MM.1S (cell line): ENCODE results near the gene S1PR2.

Source experiments
- DNase-seq: peaks from one replicate; pipeline ENCODE4 v3.0.0-alpha.2; 2015
- H2AFZ ChIP-seq: fragments of 300-600 bp; sonication (generic); 2 replicates; pipeline ENCODE4 v1.6.0; 2016; ENCODE audit warnings: antibody characterized with exemption, low read length
- H3F3A ChIP-seq: fragments of 300-600 bp; sonication (generic); 2 replicates; pipeline ENCODE4 v1.6.1; 2016; ENCODE audit warnings: mild to moderate bottlenecking, antibody characterized with exemption, low read length, moderate library complexity, mixed read lengths; ENCODE audit not compliant: insufficient read depth
- H3K27ac ChIP-seq: fragments of 300-600 bp; sonication (generic); 2 replicates; pipeline ENCODE4 v1.5.1; 2016; ENCODE audit warnings: mild to moderate bottlenecking, low read length
- H3K27me3 ChIP-seq: fragments of 300-600 bp; sonication (generic); replicated peaks from 2 replicates; pipeline ENCODE4 v1.6.0; 2016; ENCODE audit warnings: low read length; ENCODE audit not compliant: insufficient read depth
- H3K36me3 ChIP-seq: fragments of 300-600 bp; sonication (generic); replicated peaks from 2 replicates; pipeline ENCODE4 v1.6.1; 2016; ENCODE audit warnings: mild to moderate bottlenecking, low read length, mixed read lengths; ENCODE audit not compliant: insufficient read depth
- H3K4me1 ChIP-seq: fragments of 300-600 bp; sonication (generic); 2 replicates; pipeline ENCODE4 v1.6.1; 2016; ENCODE audit warnings: low read length, mixed read lengths
- H3K4me2 ChIP-seq: fragments of 300-600 bp; sonication (generic); 2 replicates; pipeline ENCODE4 v1.6.0; 2016; ENCODE audit warnings: low read depth, low read length
- H3K4me3 ChIP-seq: fragments of 300-600 bp; sonication (generic); 2 replicates; pipeline ENCODE4 v1.5.1; 2016; ENCODE audit warnings: low read length, mixed read lengths
- H3K79me2 ChIP-seq: fragments of 300-600 bp; sonication (generic); 2 replicates; pipeline ENCODE4 v1.6.1; 2016; ENCODE audit warnings: mixed run types, low read length, mixed read lengths
- H3K9ac ChIP-seq: fragments of 300-600 bp; sonication (generic); 2 replicates; pipeline ENCODE4 v1.6.1; 2016; ENCODE audit warnings: low read length, mixed read lengths
- H3K9me2 ChIP-seq: fragments of 300-600 bp; sonication (generic); replicated peaks from 2 replicates; pipeline ENCODE4 v1.6.1; 2016; ENCODE audit warnings: mild to moderate bottlenecking, low read length, mixed read lengths; ENCODE audit not compliant: insufficient read depth
- H3K9me3 ChIP-seq: fragments of 300-600 bp; sonication (generic); replicated peaks from 2 replicates; pipeline ENCODE4 v1.6.1; 2016; ENCODE audit warnings: mild to moderate bottlenecking, low read length, mixed read lengths; ENCODE audit not compliant: insufficient read depth
- H4K20me1 ChIP-seq: fragments of 300-600 bp; sonication (generic); 2 replicates; pipeline ENCODE4 v1.6.1; 2016; ENCODE audit warnings: mild to moderate bottlenecking, low read length, moderate library complexity, mixed read lengths; ENCODE audit not compliant: insufficient read depth
- CTCF ChIP-seq: fragments of 300-600 bp; sonication (generic); IDR thresholded peaks from 2 replicates; pipeline ENCODE4 v1.5.1; 2016; ENCODE audit warnings: antibody characterized with exemption, low read length, mixed read lengths
- EZH2 ChIP-seq: fragments of 300-600 bp; sonication (generic); optimal IDR thresholded peaks from 2 replicates; pipeline ENCODE3; 2017; ENCODE audit warnings: low read depth, mild to moderate bottlenecking, antibody characterized with exemption, low read length, mixed read lengths
- EZH2phosphoT487 ChIP-seq: fragments of 300-600 bp; sonication (generic); IDR thresholded peaks from 2 replicates; pipeline ENCODE4 v1.6.1; 2018; ENCODE audit warnings: antibody characterized with exemption, low read length

Gene S1PR2

DNA sequence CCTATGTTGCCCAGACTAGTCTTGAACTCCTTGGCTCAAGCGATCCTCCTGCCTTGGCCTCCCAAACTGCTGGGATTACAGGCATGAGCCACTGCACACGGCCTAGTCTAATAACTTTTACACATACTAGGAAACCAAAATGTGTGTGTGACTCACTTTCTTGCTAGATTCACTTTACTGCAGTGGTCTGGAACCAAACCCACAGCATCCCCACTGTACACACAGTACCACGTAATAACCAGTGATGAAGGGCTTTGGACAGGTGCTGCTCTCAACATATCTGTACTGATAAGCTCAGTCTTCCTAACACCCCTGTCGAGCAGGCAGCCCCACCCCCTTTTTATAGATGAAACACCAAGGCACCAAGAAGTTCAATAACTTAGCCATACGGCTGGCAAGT lies 41.5 kb downstream of the S1PR2 start:
- TF ChIP-seq EZH2 (no peak), EZH2phosphoT487 (no peak), CTCF (no peak)
- H3K9ac ChIP-seq = no peak overlapping the region
- no peaks in the 10 kb centered on the region for H3F3A ChIP-seq
- H3K4me1 ChIP-seq = no peaks in the 10 kb centered on the region; the same call in 1 of the 2 replicates
- H2AFZ ChIP-seq = no peak overlapping the region
- H4K20me1 ChIP-seq = peaks cover 56% of the 10 kb centered on the region
- no peaks in the 10 kb centered on the region; the same call in 1 of the 2 replicates for H3K36me3 ChIP-seq
- H3K79me2 ChIP-seq = peaks cover 99% of the 10 kb centered on the region
- H3K9me3 ChIP-seq = no peaks in the 10 kb centered on the region
- H3K4me2 ChIP-seq = no peak overlapping the region
- no peak overlapping the region for H3K27ac ChIP-seq
- no peaks in the 10 kb centered on the region for H3K9me2 ChIP-seq
- no peak overlapping the region for H3K4me3 ChIP-seq
- H3K27me3 ChIP-seq = no peaks in the 10 kb centered on the region
- no peak for DNase-seq

DNA sequence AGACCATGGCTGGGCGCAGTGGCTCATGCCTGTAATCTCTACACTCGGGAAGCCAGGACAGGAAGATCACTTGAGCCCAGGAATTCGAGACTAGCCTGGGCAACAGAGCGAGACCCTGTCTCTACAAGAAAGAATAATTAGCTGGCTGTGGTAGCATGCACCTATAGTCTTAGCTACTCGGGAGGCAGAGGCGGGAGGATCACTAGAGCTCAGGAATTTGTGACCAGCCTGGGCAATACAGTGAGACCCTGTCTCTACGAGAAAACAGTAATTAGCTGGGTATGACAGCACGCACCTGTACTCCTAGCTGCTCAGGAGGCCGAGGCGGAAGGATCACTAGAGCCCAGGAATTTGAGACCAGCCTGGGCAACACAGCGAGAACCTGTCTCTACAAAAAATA lies 43.8 kb downstream of the S1PR2 start:
- no peak overlapping the region for H3K9ac ChIP-seq
- peaks cover 96% of the 10 kb centered on the region for H3K79me2 ChIP-seq
- no peak overlapping the region for H3K27ac ChIP-seq
- TF ChIP-seq CTCF (no peak), EZH2 (no peak)
- no peak overlapping the region for H3K4me2 ChIP-seq
- no peaks in the 10 kb centered on the region for H3K9me3 ChIP-seq
- no peak overlapping the region for H3K4me3 ChIP-seq
- H2AFZ ChIP-seq = no peak overlapping the region
- no peaks in the 10 kb centered on the region for H3F3A ChIP-seq
- H3K27me3 ChIP-seq = no peaks in the 10 kb centered on the region
- H3K36me3 ChIP-seq = no peaks in the 10 kb centered on the region; the same call in none of the 2 replicates
- H3K9me2 ChIP-seq = no peaks in the 10 kb centered on the region
- DNase-seq = no peak
- peaks cover 61% of the 10 kb centered on the region for H4K20me1 ChIP-seq
- no peaks in the 10 kb centered on the region for H3K4me1 ChIP-seq

DNA sequence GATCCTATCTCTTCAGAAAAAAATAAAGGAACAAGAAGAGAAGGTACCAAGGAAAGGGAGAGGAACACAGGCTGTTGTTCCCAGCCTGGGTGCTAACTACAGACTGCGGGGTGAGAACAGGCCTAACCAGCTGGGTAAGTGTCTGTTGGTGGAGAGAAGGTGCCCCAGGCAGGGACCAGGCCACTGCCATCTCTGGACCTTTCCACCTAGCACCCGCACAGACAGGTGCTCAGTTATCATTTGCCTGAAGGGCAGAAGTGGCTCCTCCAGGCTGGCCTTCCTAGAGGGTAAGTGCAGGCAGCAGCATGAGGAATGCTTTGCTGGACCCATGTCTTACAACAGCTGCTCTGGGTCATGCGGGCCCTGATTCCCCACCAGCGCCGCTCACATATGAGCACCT lies 46.5 kb downstream of the S1PR2 start:
- Histone ChIP-seq H3F3A (no peaks in the 10 kb centered on the region), H3K27me3 (no peaks in the 10 kb centered on the region), H3K36me3 (peaks cover 14% of the 10 kb centered on the region), H3K27ac (no peak overlapping the region), H4K20me1 (peaks cover 45% of the 10 kb centered on the region), H3K79me2 (peaks cover 92% of the 10 kb centered on the region), H3K9me2 (no peaks in the 10 kb centered on the region), H3K4me2 (no peak overlapping the region), H2AFZ (no peak overlapping the region), H3K4me3 (no peak overlapping the region), H3K9me3 (no peaks in the 10 kb centered on the region), H3K4me1 (no peaks in the 10 kb centered on the region), H3K9ac (no peak overlapping the region)
- DNase-seq = no peak
- no peak for TF ChIP-seq EZH2phosphoT487
- TF ChIP-seq EZH2 = no peak
- TF ChIP-seq CTCF = no peak
